Liver (tissue), 9 donors: ENCODE results near the gene THOC5. TPM values are rescaled to one million over a fixed set of nuclear protein-coding genes. Genes with fewer than 3 reads are reported as not detected.
A peak's percentile ranks its signal among the peaks of the same experiment; 100 is the strongest.

Experiments
- DNase-seq: peaks from one replicate; pipeline ENCODE4 v3.0.0-alpha.2; 2017; ENCODE audit warnings: low spot score
- H3K27ac ChIP-seq, 2 donors: one replicate each; pipeline ENCODE4 v1.7.0; 2013; ENCODE audit warnings: inconsistent platforms in 2 of 2, low read length in 2 of 2, control low read depth in 1 of 2, low read depth in 1 of 2, mild to moderate bottlenecking in 1 of 2
- H3K27me3 ChIP-seq, 4 donors: one replicate each; pipeline versions ENCODE4 v1.6.1 to v1.7.0; 2013; ENCODE audit warnings: low read length in 3 of 4, inconsistent platforms in 1 of 4, mild to moderate bottlenecking in 1 of 4, moderate library complexity in 1 of 4; ENCODE audit not compliant: control insufficient read depth in 4 of 4, insufficient read depth in 4 of 4
- H3K36me3 ChIP-seq, 4 donors: one replicate each; pipeline versions ENCODE4 v1.6.1 to v1.7.0; 2013; ENCODE audit warnings: low read length in 3 of 4, mild to moderate bottlenecking in 3 of 4, low read depth in 1 of 4, moderate library complexity in 1 of 4; ENCODE audit not compliant: control insufficient read depth in 4 of 4, insufficient read depth in 3 of 4
- H3K4me1 ChIP-seq, 4 donors: one replicate each; pipeline versions ENCODE4 v1.6.1 to v1.7.0; 2013; ENCODE audit warnings: low read length in 3 of 4, mild to moderate bottlenecking in 3 of 4, moderate library complexity in 1 of 4; ENCODE audit not compliant: control insufficient read depth in 4 of 4, insufficient read depth in 4 of 4
- H3K4me3 ChIP-seq, 3 donors: one replicate each; pipeline versions ENCODE4 v1.6.1 to v1.7.0; 2013; ENCODE audit warnings: low read length in 3 of 3, control low read depth in 1 of 3, low read depth in 1 of 3, mild to moderate bottlenecking in 1 of 3
- H3K9ac ChIP-seq, 2 donors: one replicate each; pipeline ENCODE4 v1.7.0; 2013; ENCODE audit warnings: low read length in 2 of 2, mild to moderate bottlenecking in 2 of 2, moderate library complexity in 2 of 2, control low read depth in 1 of 2, low read depth in 1 of 2
- H3K9me3 ChIP-seq, 4 donors: one replicate each; pipeline versions ENCODE4 v1.6.1 to v1.7.0; 2013; ENCODE audit warnings: low read length in 3 of 4; ENCODE audit not compliant: control insufficient read depth in 4 of 4
- ATF3 ChIP-seq: IDR thresholded peaks from 2 replicates; pipeline ENCODE4 v1.6.1; 2016; ENCODE audit warnings: antibody characterized with exemption
- CTCF ChIP-seq: fragments of 150-350 bp; IDR thresholded peaks from 2 replicates; pipeline ENCODE4 v1.5.1; 2017; ENCODE audit warnings: improper control_type of control experiment, low read depth, low read length; ENCODE audit not compliant: missing input control
- EGR1 ChIP-seq, 2 donors: IDR thresholded peaks; 2 replicates each; pipeline ENCODE4 v1.6.1; 2016 to 2018; ENCODE audit warnings: antibody characterized with exemption in 2 of 2, low read depth in 2 of 2
- FOXA1 ChIP-seq: IDR thresholded peaks from 2 replicates; pipeline ENCODE4 v1.6.1; 2016; ENCODE audit warnings: antibody characterized with exemption
- FOXA2 ChIP-seq: IDR thresholded peaks from 2 replicates; pipeline ENCODE4 v1.6.1; 2016; ENCODE audit warnings: antibody characterized with exemption
- GABPA ChIP-seq, 2 donors: IDR thresholded peaks in 1 of 2; conservative IDR thresholded peaks in 1 of 2; 2 replicates each; pipeline ENCODE4 v1.6.1; 2016; ENCODE audit warnings: antibody characterized with exemption in 2 of 2, mild to moderate bottlenecking in 1 of 2, moderate library complexity in 1 of 2
- HNF4A ChIP-seq, 2 donors: conservative IDR thresholded peaks; 2 replicates each; pipeline ENCODE4 v1.6.1; 2016; ENCODE audit warnings: antibody characterized with exemption in 2 of 2, mild to moderate bottlenecking in 2 of 2
- HNF4G ChIP-seq: IDR thresholded peaks from 2 replicates; pipeline ENCODE4 v1.6.1; 2016; ENCODE audit warnings: antibody characterized with exemption
- JUND ChIP-seq, 2 donors: IDR thresholded peaks; 2 replicates each; pipeline ENCODE4 v1.6.1; 2016; ENCODE audit warnings: antibody characterized with exemption in 2 of 2
- MAX ChIP-seq: IDR thresholded peaks from 2 replicates; pipeline ENCODE4 v1.6.1; 2016; ENCODE audit warnings: antibody characterized with exemption
- NR2F2 ChIP-seq: IDR thresholded peaks from 2 replicates; pipeline ENCODE4 v1.6.1; 2016; ENCODE audit warnings: antibody characterized with exemption
- RAD21 ChIP-seq, 2 donors: IDR thresholded peaks; 2 replicates each; pipeline ENCODE4 v1.6.1; 2016; ENCODE audit warnings: antibody characterized with exemption in 2 of 2, mild to moderate bottlenecking in 2 of 2
- REST ChIP-seq: IDR thresholded peaks from 2 replicates; pipeline ENCODE4 v1.6.1; 2016; ENCODE audit warnings: antibody characterized with exemption, mild to moderate bottlenecking
- RXRA ChIP-seq, 2 donors: IDR thresholded peaks; 2 replicates each; pipeline ENCODE4 v1.6.1; 2017 to 2018; ENCODE audit warnings: antibody characterized with exemption in 2 of 2, mild to moderate bottlenecking in 1 of 2
- SP1 ChIP-seq: IDR thresholded peaks from 2 replicates; pipeline ENCODE4 v1.6.1; 2018; ENCODE audit warnings: antibody characterized with exemption, mild to moderate bottlenecking
- TAF1 ChIP-seq: conservative IDR thresholded peaks from 2 replicates; pipeline ENCODE4 v1.6.1; 2016; ENCODE audit warnings: antibody characterized with exemption, mild to moderate bottlenecking
- YY1 ChIP-seq: IDR thresholded peaks from 2 replicates; pipeline ENCODE4 v1.6.1; 2016; ENCODE audit warnings: antibody characterized with exemption, mild to moderate bottlenecking
- ZBTB33 ChIP-seq: IDR thresholded peaks from 2 replicates; pipeline ENCODE4 v1.6.1; 2016; ENCODE audit warnings: antibody characterized with exemption
- WGBS: extraction: QIAGEN DNeasy Blood & Tissue Kit; methylation state at CpG from one replicate; pipeline ENCODE4 v1.1.7; 2013; 5-methylcytosine and 5-hydroxymethylcytosine counted together
- polyA plus RNA-seq, 2 donors: library from polyadenylated mRNA; stranded (reverse) in 1 of 2; unstranded in 1 of 2; fragments of 200-250 nt in 1 of 2; fragments of >200 nt in 1 of 2; fragmentation: Nextera tagmentation in 1 of 2; extraction: Ambion mirVana in 1 of 2; gene quantifications; one replicate each; pipeline versions ENCODE4 v1.2.1 to v1.2.3, GENCODE V29; 2013 to 2015
- total RNA-seq, 2 donors: library from RNA; depleted of rRNA; stranded (reverse); fragments of >200 nt; gene quantifications; one replicate each; pipeline ENCODE4 v1.2.3, GENCODE V29; 2014
- donor health status: healthy.
- donor health status: healthy.
- donor health status: healthy.
- donor health status: healthy.
- donor health status: healthy.

Gene THOC5
- total and polyA plus RNA-seq, 4 donors, result 7.4 to 25.1 (median 14.5) TPM

- 72% methylated on average over 7 of the region's 7 CpGs for WGBS
- TF ChIP-seq YY1 (no peak), HNF4G (no peak), CTCF (no peak), HNF4A (conservative IDR thresholded peaks at IDR 0.05) (no peak), JUND (IDR thresholded peaks at IDR 0.05) (no peak), MAX (no peak), FOXA2 (no peak), NR2F2 (no peak), ZBTB33 (no peak), EGR1 (IDR thresholded peaks at IDR 0.05; ENCODE audit: low read depth in 2 of 2) (no peak), RAD21 (IDR thresholded peaks at IDR 0.05) (no peak), FOXA1 (no peak), GABPA (IDR thresholded peaks at IDR 0.05 in 1 of 2, conservative IDR thresholded peaks at IDR 0.05 in 1 of 2) (no peak), RXRA (IDR thresholded peaks at IDR 0.05) (no peak), REST (no peak), TAF1 (no peak), SP1 (no peak), ATF3 (no peak)
- H3K9ac ChIP-seq, result no peak overlapping the region
- H3K4me1 ChIP-seq, result peaks cover 3 to 5% (median 4%) of the 10 kb centered on the region in 4 donors
- DNase-seq, result peak; percentile 40
- peaks cover 8 to 22% (median 15%) of the 10 kb centered on the region in 4 donors for H3K36me3 ChIP-seq
- no peaks in the 10 kb centered on the region for H3K27me3 ChIP-seq
- no peak overlapping the region for H3K4me3 ChIP-seq
- no peak overlapping the region for H3K27ac ChIP-seq
- H3K9me3 ChIP-seq, result no peaks in the 10 kb centered on the region
These were observed 49.7 kb downstream of the THOC5 start for GRCh38 chr22:29503811-29504372.
